Measurements from ENCODE around the gene GPRIN2.

GRCh38 chr10:46547541-46548497, 8.6 kb downstream of the GPRIN2 start:
- TF ChIP-seq POLR2AphosphoS5 (IDR thresholded peaks at IDR 0.05; ENCODE audit: borderline replicate concordance, low read depth, low read length) (no peak), EZH2 (IDR thresholded peaks at IDR 0.05) (no peak)

Data from SK-N-MC (cell line).